Natural killer cell treated with Interleukin-12 subunit alpha and Interleukin-12 subunit beta and Interleukin-15 and Interleukin-18, amount 100 ng/mL, for 72 hours (primary cell): Measurements from ENCODE around the gene SOCS6. TPM values are rescaled to one million over a fixed set of nuclear protein-coding genes. Genes with fewer than 3 reads are reported as not detected.

Experiments
- ATAC-seq, 2 donors: fragments of 150-1000 bp; cut with Tn5 transposase in 1 of 2; sonication (Bioruptor Pico), chemical (Tn5 transposase) in 1 of 2; 2 replicates each; pipeline ENCODE4 v1.10.0; 2021
- DNase-seq: peaks from one replicate; pipeline ENCODE4 v3.0.0; 2022; ENCODE audit warnings: low spot score
- H3K27ac Mint-ChIP-seq, 2 donors: 1 replicate in 1 of 2; 2 replicates in 1 of 2; pipeline ENCODE4 v1.8.0; 2022; ENCODE audit warnings: mixed read lengths in 2 of 2, mild to moderate bottlenecking in 1 of 2, moderate library complexity in 1 of 2
- H3K27me3 Mint-ChIP-seq, 2 donors: 1 replicate in 1 of 2; 2 replicates in 1 of 2; pipeline ENCODE4 v1.8.0; 2022; ENCODE audit warnings: mixed read lengths in 2 of 2
- H3K36me3 Mint-ChIP-seq: one replicate; pipeline ENCODE4 v1.8.0; 2022; ENCODE audit warnings: mixed read lengths
- H3K4me1 Mint-ChIP-seq, 2 donors: 1 replicate in 1 of 2; 2 replicates in 1 of 2; pipeline ENCODE4 v1.8.0; 2022; ENCODE audit warnings: low read depth in 2 of 2, mixed read lengths in 2 of 2, mild to moderate bottlenecking in 1 of 2
- H3K4me3 Mint-ChIP-seq: one replicate; pipeline ENCODE4 v1.8.0; 2022; ENCODE audit warnings: mixed read lengths
- H3K9me3 Mint-ChIP-seq: 2 replicates; pipeline ENCODE4 v1.8.0; 2022; ENCODE audit warnings: mixed read lengths
- total RNA-seq, 2 donors: library from RNA; stranded (reverse); gene quantifications; one replicate each; pipeline ENCODE4 v1.2.3, GENCODE V29; 2022

Gene SOCS6
- total RNA-seq, 2 donors from 2014 or later: 2.8 to 5.4 TPM

DNA sequence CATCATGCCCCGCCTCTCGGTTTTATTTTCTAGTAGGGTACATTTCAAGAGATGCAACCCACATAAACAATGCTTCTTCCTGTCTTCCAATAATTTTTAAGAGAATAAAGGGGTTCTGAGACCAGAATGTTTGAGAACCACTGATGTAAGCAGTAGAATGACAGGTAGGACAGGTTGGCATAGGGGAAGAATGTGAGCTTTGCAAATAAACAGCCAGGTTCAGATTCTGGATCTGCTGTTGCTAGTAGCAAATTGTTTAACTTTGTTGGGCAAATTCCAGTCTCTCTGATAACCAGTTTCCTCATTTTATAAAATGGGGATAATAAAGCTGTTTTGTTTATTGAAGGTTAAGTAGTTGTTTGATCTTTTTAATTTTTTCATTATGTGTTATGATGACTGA lies 32.8 kb downstream of the SOCS6 start:
- H3K4me3 Mint-ChIP-seq: no peak overlapping the region
- no peak overlapping the region for H3K27ac Mint-ChIP-seq
- H3K27me3 Mint-ChIP-seq: no peaks in the 10 kb centered on the region

DNA sequence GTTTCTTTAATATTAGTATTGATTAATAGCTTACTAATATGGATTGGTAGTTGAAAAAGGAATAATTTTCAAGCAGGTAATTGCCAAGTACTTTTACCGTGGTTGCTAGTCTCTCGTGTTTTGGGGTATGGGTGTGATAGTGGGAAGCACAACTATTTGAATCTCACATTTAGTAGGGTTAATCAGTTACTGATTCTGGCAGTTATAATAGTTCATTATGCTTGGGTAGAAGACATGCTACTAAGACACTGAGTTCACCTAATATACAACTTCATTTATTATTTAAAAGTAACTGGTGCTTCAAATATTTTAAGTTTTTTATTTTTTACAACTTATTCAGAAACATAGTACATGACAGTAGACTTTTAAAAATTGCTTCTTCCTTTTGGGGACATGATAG lies 33.5 kb downstream of the SOCS6 start:
- Mint-ChIP-seq H3K36me3 (no peaks in the 10 kb centered on the region), H3K4me3 (no peak overlapping the region), H3K4me1 (peaks cover 6 to 15% of the 10 kb centered on the region in 2 donors), H3K9me3 (no peaks in the 10 kb centered on the region), H3K27me3 (no peaks in the 10 kb centered on the region), H3K27ac (no peak overlapping the region)
- DNase-seq (no peak), ATAC-seq (no peak)

More for the DNA sequence above, 32.8 kb downstream of the SOCS6 start:
- no peak for DNase-seq
- H3K36me3 Mint-ChIP-seq: no peaks in the 10 kb centered on the region
- no peak for ATAC-seq
- peaks cover 6 to 15% of the 10 kb centered on the region in 2 donors for H3K4me1 Mint-ChIP-seq
- no peaks in the 10 kb centered on the region for H3K9me3 Mint-ChIP-seq

GRCh38 chr18:70322928-70323327 lies 34.1 kb downstream of the SOCS6 start:
- no peak overlapping the region for H3K27ac Mint-ChIP-seq
- no peaks in the 10 kb centered on the region for H3K27me3 Mint-ChIP-seq
- no peak for DNase-seq
- no peak overlapping the region for H3K4me3 Mint-ChIP-seq
- peaks cover 6 to 15% of the 10 kb centered on the region in 2 donors for H3K4me1 Mint-ChIP-seq
- no peak for ATAC-seq
- no peaks in the 10 kb centered on the region for H3K9me3 Mint-ChIP-seq
- H3K36me3 Mint-ChIP-seq: no peaks in the 10 kb centered on the region

- Mint-ChIP-seq H3K9me3 (no peaks in the 10 kb centered on the region), H3K27me3 (no peaks in the 10 kb centered on the region), H3K4me3 (no peak overlapping the region), H3K36me3 (no peaks in the 10 kb centered on the region), H3K4me1 (peaks cover 6 to 16% of the 10 kb centered on the region in 2 donors), H3K27ac (no peak overlapping the region)
- ATAC-seq (no peak), DNase-seq (no peak)
Observed at GRCh38 chr18:70324897-70325296, 36.1 kb downstream of the SOCS6 start.

- Mint-ChIP-seq H3K27me3 (no peaks in the 10 kb centered on the region), H3K36me3 (no peaks in the 10 kb centered on the region), H3K4me3 (no peak overlapping the region), H3K27ac (no peak overlapping the region), H3K4me1 (peaks cover 6 to 16% of the 10 kb centered on the region in 2 donors), H3K9me3 (no peaks in the 10 kb centered on the region)
- DNase-seq (no peak), ATAC-seq (no peak)
Observed at GRCh38 chr18:70326255-70326654, 37.4 kb downstream of the SOCS6 start.

DNA sequence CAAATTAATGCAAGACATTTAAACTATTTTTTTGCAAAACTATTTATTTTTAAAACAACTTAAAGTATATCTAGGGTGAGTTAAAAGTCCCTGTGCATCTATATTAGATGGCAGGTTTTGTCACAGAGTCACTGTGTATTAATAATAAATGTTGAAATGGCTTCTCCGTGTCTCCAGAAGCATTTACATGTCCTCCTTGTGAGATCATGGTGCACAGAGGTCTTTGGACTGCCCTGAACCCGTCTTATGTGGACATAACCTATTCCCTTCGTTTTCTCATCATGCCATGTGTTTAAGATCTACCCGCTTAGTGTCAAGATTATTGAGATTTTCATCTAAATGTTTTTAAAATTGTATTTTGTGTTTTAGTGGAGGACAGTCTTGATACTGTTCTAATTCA lies 39.3 kb downstream of the SOCS6 start:
- H3K4me1 Mint-ChIP-seq: peaks cover 6 to 16% of the 10 kb centered on the region in 2 donors
- DNase-seq: no peak
- no peak overlapping the region for H3K4me3 Mint-ChIP-seq
- ATAC-seq: no peak
- H3K9me3 Mint-ChIP-seq: no peaks in the 10 kb centered on the region
- no peak overlapping the region for H3K27ac Mint-ChIP-seq
- H3K27me3 Mint-ChIP-seq: no peaks in the 10 kb centered on the region
- no peaks in the 10 kb centered on the region for H3K36me3 Mint-ChIP-seq

DNA sequence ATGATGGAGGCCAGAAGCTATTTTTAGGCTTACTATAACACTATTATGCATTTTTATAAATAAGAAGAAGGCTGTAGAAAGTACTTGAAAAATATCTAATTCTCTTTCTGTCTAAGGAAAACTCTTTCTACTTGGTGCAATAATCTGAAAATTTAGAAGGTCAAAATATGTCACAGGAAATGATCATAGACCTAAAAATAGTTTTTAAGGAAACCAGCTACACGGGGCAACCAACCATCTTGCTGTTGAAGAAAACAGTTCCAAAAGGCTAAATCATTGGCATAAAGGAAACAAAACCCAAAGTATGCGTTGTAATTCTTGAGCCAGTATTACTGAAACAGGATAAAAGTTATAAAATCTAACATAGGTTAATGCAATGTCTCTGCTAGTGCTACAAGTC lies 40.2 kb downstream of the SOCS6 start:
- H3K4me3 Mint-ChIP-seq: no peak overlapping the region
- H3K4me1 Mint-ChIP-seq: peaks cover 6 to 16% of the 10 kb centered on the region in 2 donors
- H3K36me3 Mint-ChIP-seq: no peaks in the 10 kb centered on the region
- no peaks in the 10 kb centered on the region for H3K9me3 Mint-ChIP-seq
- no peak overlapping the region for H3K27ac Mint-ChIP-seq
- no peak for ATAC-seq
- no peak for DNase-seq
- H3K27me3 Mint-ChIP-seq: no peaks in the 10 kb centered on the region

DNA sequence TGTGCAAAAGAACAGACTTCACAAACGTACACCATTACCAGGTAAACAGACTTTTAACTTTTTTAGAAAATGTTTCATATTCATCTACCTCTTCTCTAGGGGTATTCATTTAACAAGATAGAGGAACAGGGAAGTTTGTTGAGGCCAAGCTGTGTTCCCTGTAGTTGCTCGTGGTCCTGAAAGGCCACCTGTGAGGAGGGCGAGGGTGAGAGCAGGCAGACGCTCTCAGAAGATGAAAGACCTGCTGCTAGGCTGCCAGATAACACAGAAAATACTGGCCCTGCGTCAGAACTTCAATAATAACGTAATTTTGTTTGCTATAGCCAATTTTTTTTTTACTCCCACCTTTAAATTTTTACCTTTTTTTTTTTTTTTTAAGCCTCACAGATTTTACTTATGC lies 42.0 kb downstream of the SOCS6 start:
- Mint-ChIP-seq H3K27ac (no peak overlapping the region), H3K9me3 (no peaks in the 10 kb centered on the region), H3K36me3 (no peaks in the 10 kb centered on the region), H3K27me3 (no peaks in the 10 kb centered on the region), H3K4me3 (no peak overlapping the region), H3K4me1 (peaks cover 5 to 9% of the 10 kb centered on the region in 2 donors)
- no peak for ATAC-seq
- no peak for DNase-seq

DNA sequence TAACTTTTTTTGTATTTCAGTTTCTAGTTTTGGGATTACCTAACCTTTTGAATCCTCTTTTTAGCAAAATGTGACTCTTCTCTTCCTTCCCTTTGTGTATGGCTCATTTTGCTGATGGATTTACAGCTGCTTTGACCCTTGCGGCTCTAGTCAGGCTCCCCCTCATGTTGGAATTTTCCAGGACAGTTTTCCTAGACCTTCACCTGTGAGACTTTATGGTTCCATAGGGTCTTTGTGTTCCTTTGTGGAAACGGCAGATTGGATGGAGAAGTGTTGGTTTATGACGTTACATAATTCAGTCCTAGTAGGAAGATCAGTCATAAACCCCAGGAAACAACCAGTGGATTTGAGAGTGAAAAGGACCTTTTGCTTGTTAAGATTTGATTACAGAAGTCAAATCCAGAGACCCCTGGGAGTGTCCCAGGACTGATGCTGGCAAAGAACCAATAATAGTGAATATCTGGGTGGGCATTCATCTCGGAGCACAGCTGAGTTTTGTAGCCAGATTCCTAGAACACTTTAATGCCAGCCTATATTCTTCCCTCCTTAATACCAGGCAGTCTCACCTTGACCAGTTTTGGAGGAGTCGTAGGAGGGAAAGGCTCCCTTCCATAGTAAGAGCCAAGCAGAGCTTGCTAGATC lies 42.7 kb downstream of the SOCS6 start:
- no peak for DNase-seq
- Mint-ChIP-seq H3K27ac (no peak overlapping the region), H3K9me3 (no peaks in the 10 kb centered on the region), H3K36me3 (no peaks in the 10 kb centered on the region), H3K4me1 (peaks cover 0 to 4% of the 10 kb centered on the region in 2 donors), H3K27me3 (no peaks in the 10 kb centered on the region), H3K4me3 (no peak overlapping the region)
- ATAC-seq: no peak

- no peak for DNase-seq
- H3K4me3 Mint-ChIP-seq: no peak overlapping the region
- ATAC-seq: no peak
- H3K9me3 Mint-ChIP-seq: no peaks in the 10 kb centered on the region
- no peaks in the 10 kb centered on the region for H3K36me3 Mint-ChIP-seq
- H3K4me1 Mint-ChIP-seq: peaks cover 0 to 4% of the 10 kb centered on the region in 2 donors
- H3K27me3 Mint-ChIP-seq: no peaks in the 10 kb centered on the region
- no peak overlapping the region for H3K27ac Mint-ChIP-seq
Observed at GRCh38 chr18:70332694-70333093, 43.8 kb downstream of the SOCS6 start.

DNA sequence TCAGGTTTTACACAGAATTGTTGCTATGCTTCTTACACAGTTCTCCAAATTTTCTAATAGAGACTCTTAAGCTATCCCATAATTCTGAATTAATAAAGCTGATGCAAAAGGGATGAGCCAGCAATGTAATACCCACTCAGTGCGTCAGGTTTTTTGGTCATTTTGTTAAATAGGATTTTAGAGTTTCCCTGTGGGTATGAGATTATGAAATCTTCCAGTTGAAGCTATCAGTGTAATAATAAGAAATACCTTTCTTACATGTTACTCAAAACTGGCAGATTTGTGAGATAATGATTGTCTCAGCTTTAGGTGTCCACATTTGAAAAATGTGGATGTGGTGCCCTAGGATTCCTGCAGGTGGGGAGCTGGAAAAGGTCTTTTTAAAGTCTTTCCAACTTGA lies 44.5 kb downstream of the SOCS6 start:
- Mint-ChIP-seq H3K4me3 (no peak overlapping the region), H3K4me1 (peaks cover 0 to 4% of the 10 kb centered on the region in 2 donors), H3K27ac (no peak overlapping the region), H3K9me3 (no peaks in the 10 kb centered on the region), H3K27me3 (no peaks in the 10 kb centered on the region), H3K36me3 (no peaks in the 10 kb centered on the region)
- DNase-seq (no peak), ATAC-seq (no peak)

- ATAC-seq (no peak), DNase-seq (no peak)
- no peak overlapping the region for H3K4me3 Mint-ChIP-seq
- H3K27me3 Mint-ChIP-seq: no peaks in the 10 kb centered on the region
- no peaks in the 10 kb centered on the region for H3K9me3 Mint-ChIP-seq
- no peak overlapping the region for H3K27ac Mint-ChIP-seq
- peaks cover 0 to under 1% of the 10 kb centered on the region in 2 donors for H3K4me1 Mint-ChIP-seq
- no peaks in the 10 kb centered on the region for H3K36me3 Mint-ChIP-seq
Observed at GRCh38 chr18:70333757-70334156, 44.9 kb downstream of the SOCS6 start.

GRCh38 chr18:70334264-70334663 lies 45.4 kb downstream of the SOCS6 start:
- Mint-ChIP-seq H3K27ac (no peak overlapping the region), H3K9me3 (no peaks in the 10 kb centered on the region), H3K27me3 (no peaks in the 10 kb centered on the region), H3K4me1 (no peaks in the 10 kb centered on the region), H3K4me3 (no peak overlapping the region), H3K36me3 (no peaks in the 10 kb centered on the region)
- DNase-seq (no peak), ATAC-seq (no peak)

GRCh38 chr18:70334728-70335329 lies 46.0 kb downstream of the SOCS6 start:
- H3K9me3 Mint-ChIP-seq: no peaks in the 10 kb centered on the region
- no peaks in the 10 kb centered on the region for H3K36me3 Mint-ChIP-seq
- no peak overlapping the region for H3K27ac Mint-ChIP-seq
- DNase-seq: no peak
- no peak for ATAC-seq
- no peak overlapping the region for H3K4me3 Mint-ChIP-seq
- H3K4me1 Mint-ChIP-seq: no peaks in the 10 kb centered on the region
- H3K27me3 Mint-ChIP-seq: no peaks in the 10 kb centered on the region
